D721Med (cell line): ENCODE results near the gene MALT1.

Source experiments
- DNase-seq: peaks from one replicate; pipeline ENCODE4 v3.0.0; 2011; ENCODE audit warnings: low spot score; ENCODE audit not compliant: insufficient read length
- FAIRE-seq: peaks from 2 replicates; lab custom pipeline; 2011; peaks lifted over from hg19 to GRCh38; lab: Jason Lieb, UNC
- CTCF ChIP-seq: IDR thresholded peaks from 2 replicates; pipeline ENCODE4 v1.5.1; 2012; ENCODE audit warnings: mild to moderate bottlenecking, control low read depth; ENCODE audit not compliant: insufficient read depth; ENCODE audit errors: missing control alignments

The MALT1 gene

GRCh38 chr18:58721566-58722239 is 50.4 kb downstream of the MALT1 start:
- FAIRE-seq (peak; percentile 93), DNase-seq (no peak)
- no peak for TF ChIP-seq CTCF

- TF ChIP-seq CTCF = no peak
- no peak for DNase-seq
- no peak for FAIRE-seq
These were observed 52.7 kb downstream of the MALT1 start for GRCh38 chr18:58723810-58724602.

GRCh38 chr18:58726671-58727070 is 55.4 kb downstream of the MALT1 start:
- TF ChIP-seq CTCF = no peak
- no peak for DNase-seq
- no peak for FAIRE-seq

GRCh38 chr18:58727776-58728500 is 56.7 kb downstream of the MALT1 start:
- DNase-seq (no peak), FAIRE-seq (peak; percentile 96)
- TF ChIP-seq CTCF = no peak

- DNase-seq = no peak
- no peak for TF ChIP-seq CTCF
- peak; percentile 92 for FAIRE-seq
These were observed 57.5 kb downstream of the MALT1 start for GRCh38 chr18:58728719-58729118.

GRCh38 chr18:58730618-58731017 is 59.4 kb downstream of the MALT1 start:
- no peak for FAIRE-seq
- no peak for DNase-seq
- TF ChIP-seq CTCF = no peak
